BJ (cell line): ENCODE results near the gene C14orf119. TPM values are rescaled to one million over a fixed set of nuclear protein-coding genes. Genes with fewer than 3 reads are reported as not detected.
A peak's percentile ranks its signal among the peaks of the same experiment; 100 is the strongest.

Source experiments
- CTCF ChIA-PET: fragments of 350-600 bp; formaldehyde crosslinking; extraction: SDS; loops from one replicate; lab custom pipeline; 2021; ENCODE audit warnings: antibody characterized with exemption, inconsistent platforms; lab: Yijun Ruan, JAX
- POLR2A ChIA-PET: fragments of 300-600 bp; sonication (Branson Sonifier 250); formaldehyde crosslinking; extraction: SDS; loops from one replicate; lab custom pipeline; 2021; ENCODE audit warnings: antibody characterized with exemption; lab: Charles Lee
- DNase-seq: peaks from one replicate; pipeline ENCODE4 v3.0.0-alpha.2; 2011; ENCODE audit warnings: low read depth
- H3K27me3 ChIP-seq: 2 replicates; pipeline ENCODE4 v1.6.0; 2011; ENCODE audit warnings: low read length; ENCODE audit not compliant: control insufficient read depth, insufficient read depth
- H3K36me3 ChIP-seq: 2 replicates; pipeline ENCODE4 v1.5.1; 2011; ENCODE audit warnings: low read length; ENCODE audit not compliant: control insufficient read depth, insufficient read depth
- H3K4me3 ChIP-seq: 2 replicates; pipeline ENCODE4 v1.5.1; 2011; ENCODE audit warnings: low read depth, mild to moderate bottlenecking, control low read depth, low read length
- polyA plus RNA-seq: library from polyadenylated mRNA; depleted of rRNA; stranded (reverse); fragments of >200 nt; gene quantifications from 2 replicates; pipeline ENCODE4 v1.2.3, GENCODE V29; 2011
- TF ChIP-seq, protein P1 (sequence below): IDR thresholded peaks from 2 replicates; pipeline ENCODE4 v1.5.1; 2011; ENCODE audit warnings: low read depth, mild to moderate bottlenecking, control low read depth, inconsistent platforms, low read length, moderate library complexity; ENCODE audit not compliant: insufficient read depth

C14orf119 gene
- polyA plus RNA-seq, 1 experiment = 104 TPM

DNA sequence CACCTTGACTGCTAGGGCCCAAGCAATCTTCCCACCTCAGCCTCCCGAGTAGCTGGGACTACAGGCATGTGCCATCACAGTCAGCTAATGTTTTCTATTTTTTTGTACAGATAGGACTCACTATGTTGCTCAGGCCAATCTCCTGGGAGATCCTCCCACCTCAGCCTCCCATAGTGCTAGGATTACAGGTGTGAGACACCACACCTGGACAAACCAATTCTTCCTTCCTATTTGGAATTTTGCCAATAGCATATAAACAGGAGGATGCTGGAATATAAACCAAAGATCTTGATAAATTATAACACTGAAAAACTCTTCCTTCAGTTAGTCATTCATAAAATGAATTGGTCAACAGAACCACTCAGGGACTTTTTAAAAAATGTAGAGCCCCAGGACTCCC, 8.7 kb upstream of the C14orf119 start:
- CTCF ChIA-PET = interaction anchor here (1.4 to 3.1 kb wide), 4 partner anchors 8 to 22 kb away, joined by 4 to 18 read pairs (median 8); partner anchors contain the start of genes ACIN1 and C14orf119
- DNase-seq = no peak
- TF ChIP-seq, protein P1, sequence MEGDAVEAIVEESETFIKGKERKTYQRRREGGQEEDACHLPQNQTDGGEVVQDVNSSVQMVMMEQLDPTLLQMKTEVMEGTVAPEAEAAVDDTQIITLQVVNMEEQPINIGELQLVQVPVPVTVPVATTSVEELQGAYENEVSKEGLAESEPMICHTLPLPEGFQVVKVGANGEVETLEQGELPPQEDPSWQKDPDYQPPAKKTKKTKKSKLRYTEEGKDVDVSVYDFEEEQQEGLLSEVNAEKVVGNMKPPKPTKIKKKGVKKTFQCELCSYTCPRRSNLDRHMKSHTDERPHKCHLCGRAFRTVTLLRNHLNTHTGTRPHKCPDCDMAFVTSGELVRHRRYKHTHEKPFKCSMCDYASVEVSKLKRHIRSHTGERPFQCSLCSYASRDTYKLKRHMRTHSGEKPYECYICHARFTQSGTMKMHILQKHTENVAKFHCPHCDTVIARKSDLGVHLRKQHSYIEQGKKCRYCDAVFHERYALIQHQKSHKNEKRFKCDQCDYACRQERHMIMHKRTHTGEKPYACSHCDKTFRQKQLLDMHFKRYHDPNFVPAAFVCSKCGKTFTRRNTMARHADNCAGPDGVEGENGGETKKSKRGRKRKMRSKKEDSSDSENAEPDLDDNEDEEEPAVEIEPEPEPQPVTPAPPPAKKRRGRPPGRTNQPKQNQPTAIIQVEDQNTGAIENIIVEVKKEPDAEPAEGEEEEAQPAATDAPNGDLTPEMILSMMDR = no peak
- peaks cover 16% of the 10 kb centered on the region for H3K36me3 ChIP-seq
- no peaks in the 10 kb centered on the region for H3K27me3 ChIP-seq
- POLR2A ChIA-PET = interaction anchor here (0.6 kb wide), 1 partner anchor 9 kb away, joined by 3 read pairs; the partner anchor contains the start of genes ACIN1 and C14orf119
- H3K4me3 ChIP-seq = no peak overlapping the region

DNA sequence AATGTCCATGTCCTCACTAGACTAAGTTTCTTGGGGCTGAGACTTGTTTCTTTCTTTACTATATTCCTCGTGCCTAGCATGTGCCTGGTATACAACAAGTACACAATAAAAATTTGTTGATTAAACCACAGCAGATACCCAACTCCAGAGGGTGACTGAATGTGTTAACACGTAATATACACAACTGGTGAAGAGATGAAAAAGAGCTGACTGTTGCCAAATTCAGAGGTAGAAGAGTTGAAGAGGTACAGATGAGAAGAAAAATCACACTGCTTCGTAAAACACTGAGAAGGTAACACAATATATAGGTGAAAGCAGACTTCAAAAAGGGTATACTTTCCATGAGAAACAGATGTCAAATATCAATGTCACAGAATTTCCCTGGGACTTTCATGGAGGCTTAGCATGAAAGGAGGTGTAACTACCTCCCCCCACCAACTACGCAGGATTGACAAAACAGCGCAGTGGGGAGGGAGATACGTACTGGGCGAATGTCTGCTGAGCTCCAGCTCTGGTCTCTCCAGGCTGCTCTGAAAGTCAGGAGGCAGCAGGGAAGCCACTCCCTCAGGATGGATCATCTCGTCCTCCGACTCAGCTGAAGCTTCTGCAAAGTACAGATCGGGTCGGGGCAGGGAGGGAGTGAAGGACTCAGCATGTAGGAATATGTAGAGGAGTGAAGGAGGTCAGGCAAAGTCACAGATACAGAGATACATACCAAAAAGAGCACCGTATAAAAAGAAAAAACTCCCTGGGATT, 5.6 kb upstream of the C14orf119 start:
- TF ChIP-seq, protein P1 = no peak
- no peak for DNase-seq
- Histone ChIP-seq H3K36me3 (peaks cover 15% of the 10 kb centered on the region), H3K27me3 (no peaks in the 10 kb centered on the region), H3K4me3 (no peak overlapping the region)
- CTCF ChIA-PET = interaction anchor here (0.8 to 5.9 kb wide), 3 partner anchors 11 to 98 kb away, joined by 3 to 50 read pairs (median 3); no protein-coding TSS in a partner anchor
- POLR2A ChIA-PET = no interaction called here

DNA sequence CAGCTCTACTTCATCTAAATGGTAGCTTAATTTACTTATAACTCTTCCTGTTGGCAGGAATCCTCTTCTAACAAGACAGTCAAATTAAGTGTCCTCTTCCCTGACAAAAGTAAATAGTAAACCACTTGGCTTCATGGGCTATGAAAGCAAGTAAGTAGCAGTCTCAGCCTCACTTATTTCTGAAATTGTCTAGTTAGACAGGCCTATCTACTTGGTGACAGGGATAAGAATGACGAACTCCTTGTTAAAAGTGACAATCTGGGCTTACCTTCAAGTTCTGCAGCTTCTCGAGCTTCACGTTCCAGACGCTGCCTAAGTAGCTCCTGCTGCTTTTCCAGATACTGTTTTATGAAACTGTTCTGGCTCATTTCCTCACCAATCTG, 5.1 kb upstream of the C14orf119 start:
- ChIA-PET CTCF (interaction anchor here (0.8 to 5.9 kb wide), 3 partner anchors 12 to 97 kb away, joined by 3 to 50 read pairs (median 3); no protein-coding TSS in a partner anchor), POLR2A (no interaction called here)
- TF ChIP-seq, protein P1 = no peak
- Histone ChIP-seq H3K36me3 (peaks cover 14% of the 10 kb centered on the region), H3K4me3 (no peak overlapping the region), H3K27me3 (no peaks in the 10 kb centered on the region)
- DNase-seq = no peak

DNA sequence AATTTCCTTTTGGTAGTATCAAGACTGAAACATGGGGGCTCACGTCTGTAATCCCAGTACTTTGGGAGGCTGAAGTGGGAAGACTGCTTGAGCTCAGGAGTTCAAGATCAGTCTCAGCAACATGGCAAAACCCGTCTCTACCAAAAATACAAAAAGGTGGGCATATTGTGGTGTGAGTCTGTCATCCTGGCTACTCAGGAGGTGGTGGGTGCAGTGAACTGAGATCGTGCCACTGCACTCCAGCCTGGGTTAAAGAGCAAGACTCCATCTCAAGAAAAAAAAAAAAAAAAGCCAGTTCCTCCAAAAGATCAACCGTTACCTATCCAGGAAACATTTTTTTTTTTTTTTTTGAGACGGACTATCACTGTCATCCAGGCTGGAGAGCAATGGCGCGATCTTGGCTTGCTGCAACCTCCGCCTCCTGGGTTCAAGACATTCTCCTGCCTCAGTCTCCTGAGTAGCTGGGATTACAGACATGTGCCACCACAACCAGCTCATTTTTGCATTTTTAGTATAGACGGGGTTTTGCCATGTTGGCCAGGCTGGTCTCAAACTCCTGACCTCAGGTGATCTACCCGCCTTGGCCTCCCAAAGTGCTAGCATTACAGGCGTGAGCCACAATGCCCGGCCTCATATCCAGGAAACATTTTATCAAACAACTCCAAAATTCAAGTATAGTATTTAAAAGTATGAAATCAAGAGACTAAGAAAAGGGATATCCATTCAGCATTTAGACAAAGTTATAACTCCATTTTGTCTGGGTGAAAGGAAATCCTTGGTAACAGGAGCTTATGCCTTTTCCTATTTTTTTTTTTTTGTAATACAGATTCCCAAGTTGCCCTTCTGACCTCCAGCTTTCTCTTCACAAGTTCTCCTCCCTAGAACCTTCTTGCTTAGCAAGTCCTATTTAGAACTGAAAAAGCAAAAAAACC, 3.7 kb upstream of the C14orf119 start:
- no peak overlapping the region for H3K4me3 ChIP-seq
- no peaks in the 10 kb centered on the region for H3K27me3 ChIP-seq
- DNase-seq = no peak
- ChIA-PET POLR2A (interaction anchor here (0.6 kb wide), 1 partner anchor 13 kb away, joined by 3 read pairs; no protein-coding TSS in a partner anchor), CTCF (interaction anchor here (1.0 to 5.9 kb wide), 5 partner anchors 13 to 105 kb away, joined by 3 to 50 read pairs (median 4); no protein-coding TSS in a partner anchor)
- TF ChIP-seq, protein P1 = no peak
- H3K36me3 ChIP-seq = peaks cover 11% of the 10 kb centered on the region

DNA sequence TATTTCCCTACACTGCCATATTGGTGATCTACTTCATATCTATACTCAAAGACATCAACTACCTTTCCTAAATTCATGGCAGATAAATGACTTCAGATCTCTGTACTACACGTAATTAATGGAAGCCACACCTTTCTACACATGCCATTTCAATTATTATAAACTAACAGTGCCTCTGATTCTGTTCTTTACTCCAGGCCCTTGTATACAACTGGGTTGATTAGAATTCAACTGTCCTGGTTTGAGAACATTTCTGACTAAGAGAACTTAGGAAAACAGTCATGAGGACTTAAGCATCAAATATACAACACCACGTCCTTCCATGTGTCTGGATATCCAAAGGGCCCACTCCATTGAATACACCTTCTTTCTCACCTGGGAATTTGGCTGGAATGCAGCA, 2.2 kb upstream of the C14orf119 start:
- peak overlapping the region; percentile 89 for H3K4me3 ChIP-seq
- DNase-seq = no peak
- ChIA-PET POLR2A (no interaction called here), CTCF (interaction anchor here (1.2 to 5.9 kb wide), 2 partner anchors 15 to 24 kb away, joined by 4 to 50 read pairs; no protein-coding TSS in a partner anchor)
- H3K36me3 ChIP-seq = peaks cover 16% of the 10 kb centered on the region
- TF ChIP-seq, protein P1 = no peak
- no peaks in the 10 kb centered on the region for H3K27me3 ChIP-seq
